ENCODE data around the gene GPSM1.

The GPSM1 gene

GRCh38 chr9:136316271-136316751, 11.0 kb upstream of the GPSM1 start:
- no peak for TF ChIP-seq TCF12 (IDR thresholded peaks at IDR 0.05; ENCODE audit: low read depth)
- TF ChIP-seq EGR1 (IDR thresholded peaks at IDR 0.05): no peak
- TF ChIP-seq, protein P1, sequence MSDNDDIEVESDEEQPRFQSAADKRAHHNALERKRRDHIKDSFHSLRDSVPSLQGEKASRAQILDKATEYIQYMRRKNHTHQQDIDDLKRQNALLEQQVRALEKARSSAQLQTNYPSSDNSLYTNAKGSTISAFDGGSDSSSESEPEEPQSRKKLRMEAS (IDR thresholded peaks at IDR 0.05): no peak
- TF ChIP-seq TAF1 (IDR thresholded peaks at IDR 0.05; ENCODE audit: low read depth): no peak

DNA sequence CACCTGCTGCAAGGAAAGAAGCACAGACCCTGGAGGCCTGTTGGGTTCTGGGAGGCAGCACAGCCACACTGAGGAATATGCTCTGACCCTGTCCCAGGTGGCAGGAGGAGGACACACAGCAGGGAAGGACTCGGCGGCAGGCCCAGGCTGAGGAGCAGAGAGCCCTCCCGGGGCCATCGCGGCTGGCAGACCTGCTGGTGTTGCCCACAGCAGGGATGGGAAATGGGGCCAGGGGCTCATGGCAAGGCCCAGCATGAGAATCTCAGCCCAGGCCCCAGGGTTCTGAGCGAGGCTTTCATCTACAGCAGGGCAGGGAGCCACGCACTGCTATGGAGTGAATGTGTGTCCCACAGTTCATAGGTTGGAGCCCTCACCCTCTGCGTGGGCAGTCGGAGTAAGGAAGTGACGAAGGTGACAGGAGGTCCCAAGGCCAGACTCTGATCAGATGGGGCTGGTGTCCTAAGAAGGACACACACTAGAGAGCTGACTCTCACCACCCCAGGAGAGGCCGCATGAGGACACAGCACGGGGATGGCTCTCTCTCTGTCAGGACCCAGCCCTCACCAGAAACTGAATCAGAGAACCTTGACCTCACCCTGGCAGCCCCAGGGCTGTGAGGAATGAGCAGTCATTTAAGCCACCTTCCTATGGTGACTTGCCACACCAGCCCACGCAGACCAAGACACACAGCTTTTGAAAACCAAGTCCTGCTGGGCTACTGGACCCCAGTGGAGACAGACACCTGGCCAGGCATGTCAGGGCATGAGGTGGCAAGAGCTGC, 10.3 kb upstream of the GPSM1 start:
- no peak for TF ChIP-seq ZBTB7A (IDR thresholded peaks at IDR 0.05; ENCODE audit: low read depth)
- TF ChIP-seq, protein P2, sequence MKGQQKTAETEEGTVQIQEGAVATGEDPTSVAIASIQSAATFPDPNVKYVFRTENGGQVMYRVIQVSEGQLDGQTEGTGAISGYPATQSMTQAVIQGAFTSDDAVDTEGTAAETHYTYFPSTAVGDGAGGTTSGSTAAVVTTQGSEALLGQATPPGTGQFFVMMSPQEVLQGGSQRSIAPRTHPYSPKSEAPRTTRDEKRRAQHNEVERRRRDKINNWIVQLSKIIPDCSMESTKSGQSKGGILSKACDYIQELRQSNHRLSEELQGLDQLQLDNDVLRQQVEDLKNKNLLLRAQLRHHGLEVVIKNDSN (IDR thresholded peaks at IDR 0.05): no peak
- no peak for TF ChIP-seq TCF12 (IDR thresholded peaks at IDR 0.05; ENCODE audit: low read depth)
- no peak for TF ChIP-seq NFIC (IDR thresholded peaks at IDR 0.05)
- no peak for TF ChIP-seq TEAD4 (IDR thresholded peaks at IDR 0.05)
- TF ChIP-seq CREB1 (IDR thresholded peaks at IDR 0.05; ENCODE audit: low read depth): no peak
- TF ChIP-seq TAF1 (IDR thresholded peaks at IDR 0.05; ENCODE audit: low read depth): no peak
- TF ChIP-seq RAD21 (IDR thresholded peaks at IDR 0.05; ENCODE audit: low read depth): no peak
- TF ChIP-seq, protein P1 (IDR thresholded peaks at IDR 0.05): no peak
- TF ChIP-seq FOXM1 (IDR thresholded peaks at IDR 0.05; ENCODE audit: borderline replicate concordance, low read depth): no peak
- no peak for TF ChIP-seq EGR1 (IDR thresholded peaks at IDR 0.05)
- TF ChIP-seq EP300 (IDR thresholded peaks at IDR 0.05; ENCODE audit: borderline replicate concordance): no peak
- TF ChIP-seq, protein P3, sequence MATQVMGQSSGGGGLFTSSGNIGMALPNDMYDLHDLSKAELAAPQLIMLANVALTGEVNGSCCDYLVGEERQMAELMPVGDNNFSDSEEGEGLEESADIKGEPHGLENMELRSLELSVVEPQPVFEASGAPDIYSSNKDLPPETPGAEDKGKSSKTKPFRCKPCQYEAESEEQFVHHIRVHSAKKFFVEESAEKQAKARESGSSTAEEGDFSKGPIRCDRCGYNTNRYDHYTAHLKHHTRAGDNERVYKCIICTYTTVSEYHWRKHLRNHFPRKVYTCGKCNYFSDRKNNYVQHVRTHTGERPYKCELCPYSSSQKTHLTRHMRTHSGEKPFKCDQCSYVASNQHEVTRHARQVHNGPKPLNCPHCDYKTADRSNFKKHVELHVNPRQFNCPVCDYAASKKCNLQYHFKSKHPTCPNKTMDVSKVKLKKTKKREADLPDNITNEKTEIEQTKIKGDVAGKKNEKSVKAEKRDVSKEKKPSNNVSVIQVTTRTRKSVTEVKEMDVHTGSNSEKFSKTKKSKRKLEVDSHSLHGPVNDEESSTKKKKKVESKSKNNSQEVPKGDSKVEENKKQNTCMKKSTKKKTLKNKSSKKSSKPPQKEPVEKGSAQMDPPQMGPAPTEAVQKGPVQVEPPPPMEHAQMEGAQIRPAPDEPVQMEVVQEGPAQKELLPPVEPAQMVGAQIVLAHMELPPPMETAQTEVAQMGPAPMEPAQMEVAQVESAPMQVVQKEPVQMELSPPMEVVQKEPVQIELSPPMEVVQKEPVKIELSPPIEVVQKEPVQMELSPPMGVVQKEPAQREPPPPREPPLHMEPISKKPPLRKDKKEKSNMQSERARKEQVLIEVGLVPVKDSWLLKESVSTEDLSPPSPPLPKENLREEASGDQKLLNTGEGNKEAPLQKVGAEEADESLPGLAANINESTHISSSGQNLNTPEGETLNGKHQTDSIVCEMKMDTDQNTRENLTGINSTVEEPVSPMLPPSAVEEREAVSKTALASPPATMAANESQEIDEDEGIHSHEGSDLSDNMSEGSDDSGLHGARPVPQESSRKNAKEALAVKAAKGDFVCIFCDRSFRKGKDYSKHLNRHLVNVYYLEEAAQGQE (IDR thresholded peaks at IDR 0.05; ENCODE audit: low read depth): no peak
- no peak for TF ChIP-seq CEBPB (IDR thresholded peaks at IDR 0.05)
- no peak for TF ChIP-seq YY1 (IDR thresholded peaks at IDR 0.05; ENCODE audit: low read depth)

- TF ChIP-seq TAF1 (IDR thresholded peaks at IDR 0.05; ENCODE audit: low read depth): no peak
- no peak for TF ChIP-seq YY1 (IDR thresholded peaks at IDR 0.05; ENCODE audit: low read depth)
- no peak for TF ChIP-seq TCF12 (IDR thresholded peaks at IDR 0.05; ENCODE audit: low read depth)
- no peak for TF ChIP-seq CREB1 (IDR thresholded peaks at IDR 0.05; ENCODE audit: low read depth)
- no peak for TF ChIP-seq RAD21 (IDR thresholded peaks at IDR 0.05; ENCODE audit: low read depth)
- TF ChIP-seq NFIC (IDR thresholded peaks at IDR 0.05): no peak
- TF ChIP-seq, protein P2 (IDR thresholded peaks at IDR 0.05): no peak
- TF ChIP-seq TEAD4 (IDR thresholded peaks at IDR 0.05): no peak
- TF ChIP-seq, protein P1 (IDR thresholded peaks at IDR 0.05): no peak
- TF ChIP-seq ZBTB7A (IDR thresholded peaks at IDR 0.05; ENCODE audit: low read depth): no peak
- TF ChIP-seq, protein P3 (IDR thresholded peaks at IDR 0.05; ENCODE audit: low read depth): no peak
- TF ChIP-seq EP300 (IDR thresholded peaks at IDR 0.05; ENCODE audit: borderline replicate concordance): no peak
- TF ChIP-seq FOXM1 (IDR thresholded peaks at IDR 0.05; ENCODE audit: borderline replicate concordance, low read depth): no peak
- TF ChIP-seq CEBPB (IDR thresholded peaks at IDR 0.05): no peak
- no peak for TF ChIP-seq EGR1 (IDR thresholded peaks at IDR 0.05)
Measured at GRCh38 chr9:136317695-136318094, 9.6 kb upstream of the GPSM1 start.

- TF ChIP-seq CREB1 (IDR thresholded peaks at IDR 0.05; ENCODE audit: low read depth) (no peak), TAF1 (IDR thresholded peaks at IDR 0.05; ENCODE audit: low read depth) (no peak), RAD21 (IDR thresholded peaks at IDR 0.05; ENCODE audit: low read depth) (no peak)
Measured at GRCh38 chr9:136318111-136318775, 9.1 kb upstream of the GPSM1 start.

- TF ChIP-seq CREB1 (IDR thresholded peaks at IDR 0.05; ENCODE audit: low read depth) (no peak), TAF1 (IDR thresholded peaks at IDR 0.05; ENCODE audit: low read depth) (no peak), RAD21 (IDR thresholded peaks at IDR 0.05; ENCODE audit: low read depth) (no peak), EP300 (IDR thresholded peaks at IDR 0.05; ENCODE audit: borderline replicate concordance) (no peak), TEAD4 (IDR thresholded peaks at IDR 0.05) (no peak), TCF12 (IDR thresholded peaks at IDR 0.05; ENCODE audit: low read depth) (no peak), ZBTB7A (IDR thresholded peaks at IDR 0.05; ENCODE audit: low read depth) (no peak), FOXM1 (IDR thresholded peaks at IDR 0.05; ENCODE audit: borderline replicate concordance, low read depth) (no peak), NFIC (IDR thresholded peaks at IDR 0.05) (no peak), YY1 (IDR thresholded peaks at IDR 0.05; ENCODE audit: low read depth) (no peak), CEBPB (IDR thresholded peaks at IDR 0.05) (no peak)
- TF ChIP-seq, protein P3 (IDR thresholded peaks at IDR 0.05; ENCODE audit: low read depth): no peak
- TF ChIP-seq, protein P2 (IDR thresholded peaks at IDR 0.05): no peak
- TF ChIP-seq, protein P1 (IDR thresholded peaks at IDR 0.05): no peak
Measured at GRCh38 chr9:136318776-136319241, 8.5 kb upstream of the GPSM1 start.
